ENCODE results near the gene KCNH1.
A peak's percentile ranks its signal among the peaks of the same experiment; 100 is the strongest.

The KCNH1 gene, protein sequence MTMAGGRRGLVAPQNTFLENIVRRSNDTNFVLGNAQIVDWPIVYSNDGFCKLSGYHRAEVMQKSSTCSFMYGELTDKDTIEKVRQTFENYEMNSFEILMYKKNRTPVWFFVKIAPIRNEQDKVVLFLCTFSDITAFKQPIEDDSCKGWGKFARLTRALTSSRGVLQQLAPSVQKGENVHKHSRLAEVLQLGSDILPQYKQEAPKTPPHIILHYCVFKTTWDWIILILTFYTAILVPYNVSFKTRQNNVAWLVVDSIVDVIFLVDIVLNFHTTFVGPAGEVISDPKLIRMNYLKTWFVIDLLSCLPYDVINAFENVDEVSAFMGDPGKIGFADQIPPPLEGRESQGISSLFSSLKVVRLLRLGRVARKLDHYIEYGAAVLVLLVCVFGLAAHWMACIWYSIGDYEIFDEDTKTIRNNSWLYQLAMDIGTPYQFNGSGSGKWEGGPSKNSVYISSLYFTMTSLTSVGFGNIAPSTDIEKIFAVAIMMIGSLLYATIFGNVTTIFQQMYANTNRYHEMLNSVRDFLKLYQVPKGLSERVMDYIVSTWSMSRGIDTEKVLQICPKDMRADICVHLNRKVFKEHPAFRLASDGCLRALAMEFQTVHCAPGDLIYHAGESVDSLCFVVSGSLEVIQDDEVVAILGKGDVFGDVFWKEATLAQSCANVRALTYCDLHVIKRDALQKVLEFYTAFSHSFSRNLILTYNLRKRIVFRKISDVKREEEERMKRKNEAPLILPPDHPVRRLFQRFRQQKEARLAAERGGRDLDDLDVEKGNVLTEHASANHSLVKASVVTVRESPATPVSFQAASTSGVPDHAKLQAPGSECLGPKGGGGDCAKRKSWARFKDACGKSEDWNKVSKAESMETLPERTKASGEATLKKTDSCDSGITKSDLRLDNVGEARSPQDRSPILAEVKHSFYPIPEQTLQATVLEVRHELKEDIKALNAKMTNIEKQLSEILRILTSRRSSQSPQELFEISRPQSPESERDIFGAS

DNA sequence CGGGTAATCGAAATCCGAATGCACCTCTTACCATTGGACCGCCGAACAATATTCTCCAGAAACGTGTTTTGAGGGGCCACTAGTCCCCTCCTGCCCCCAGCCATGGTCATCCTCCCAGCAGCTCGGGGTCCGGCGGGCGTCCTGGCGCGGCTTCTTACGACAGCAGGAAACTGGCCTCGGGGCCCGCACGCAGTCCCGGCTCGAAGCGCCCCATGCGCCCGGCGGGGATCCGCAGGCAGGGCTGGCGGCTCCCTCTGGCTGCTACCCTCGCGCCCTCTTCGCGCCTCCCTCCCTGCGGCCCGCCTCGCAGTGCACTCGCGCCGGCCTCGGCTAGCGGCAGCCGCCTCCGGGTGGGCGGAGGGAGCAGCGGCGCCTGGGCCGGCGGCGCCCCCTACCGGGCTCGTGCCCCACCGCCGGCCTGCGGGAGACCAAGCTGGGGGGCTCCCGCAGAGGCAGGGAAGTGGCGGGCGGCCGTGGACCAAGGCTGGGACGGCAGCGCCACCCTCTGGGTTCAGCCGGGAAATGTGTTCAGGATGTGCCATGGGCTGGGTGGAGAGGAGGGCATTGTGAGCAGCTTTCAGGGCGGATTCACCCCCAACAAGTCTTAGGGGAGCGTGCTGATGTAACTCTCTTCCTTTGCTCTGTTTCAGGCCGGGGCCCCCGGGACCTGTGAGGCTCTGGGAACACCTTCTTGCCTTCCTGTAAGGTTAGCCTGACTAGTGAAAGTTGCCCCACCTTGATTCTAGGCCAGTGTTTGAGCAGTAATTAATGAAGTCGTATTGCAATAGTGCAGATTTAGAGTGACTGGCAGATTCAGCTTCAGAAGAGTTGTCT lies at the start of gene KCNH1:
KCNH1 (minus strand) TSS at position 313 of the 834 bp plus-strand sequence; CDS start at position 110, 203 bp downstream.
- peak; percentile 35 for DNase-seq (ENCODE audit: low read depth)

DNA sequence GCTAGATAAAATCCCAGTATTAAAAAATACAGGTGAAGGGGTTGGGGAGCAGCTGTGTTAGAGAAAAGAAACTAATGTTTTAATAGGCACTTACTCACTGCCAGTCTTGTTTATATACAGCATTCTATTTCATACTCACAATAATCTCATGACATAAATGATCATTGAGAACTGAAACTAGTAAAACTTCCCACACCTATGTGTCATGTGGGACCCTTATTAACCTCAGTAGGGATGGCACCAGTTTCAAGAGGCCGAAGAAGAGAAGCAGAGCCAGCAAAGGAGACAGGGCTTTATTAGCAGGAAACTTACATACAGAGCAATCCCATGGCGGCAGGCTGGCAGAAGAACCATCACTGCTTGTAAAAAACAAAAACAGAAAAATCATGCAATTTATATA lies 48.8 kb upstream of the KCNH1 start:
- no peak for DNase-seq (ENCODE audit: low read depth)

DNA sequence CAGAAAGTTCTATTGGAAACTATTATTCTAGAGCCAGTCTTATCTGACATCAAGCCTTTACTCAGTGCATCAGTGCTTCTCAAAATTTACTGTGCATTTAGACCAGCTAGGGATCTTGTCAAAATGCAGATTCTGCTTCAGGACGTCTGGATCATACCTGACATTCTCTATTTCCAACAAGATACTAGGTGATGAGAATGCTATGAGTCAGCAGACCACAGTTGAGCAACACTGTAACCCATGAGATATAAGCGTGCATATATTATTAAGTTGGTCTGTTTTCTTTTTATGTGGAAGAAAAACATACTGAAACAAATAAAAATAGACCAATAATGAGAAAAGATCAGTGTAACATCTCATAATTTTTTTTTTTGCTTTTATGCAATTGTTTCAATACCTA lies 40.4 kb upstream of the KCNH1 start:
- DNase-seq (ENCODE audit: low read depth): no peak

DNA sequence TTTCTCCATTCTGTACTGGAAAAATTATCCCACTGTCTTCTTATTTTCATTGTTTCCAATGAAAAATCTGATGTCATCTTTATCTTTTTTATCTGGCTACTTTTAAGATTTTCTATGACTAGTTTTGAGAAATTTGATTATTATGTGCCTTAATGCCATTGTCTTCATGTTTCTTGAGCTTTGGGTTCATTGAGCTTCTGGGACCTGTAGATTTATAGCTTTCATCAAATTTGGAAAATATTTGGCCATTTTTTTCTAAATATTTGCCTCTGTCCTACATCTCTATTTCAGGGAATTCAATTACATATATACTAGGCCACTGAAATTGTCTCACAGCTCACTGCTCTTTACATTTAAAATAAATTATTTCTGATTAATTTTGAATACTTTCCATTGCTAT lies 38.7 kb upstream of the KCNH1 start:
- no peak for DNase-seq (ENCODE audit: low read depth)

DNA sequence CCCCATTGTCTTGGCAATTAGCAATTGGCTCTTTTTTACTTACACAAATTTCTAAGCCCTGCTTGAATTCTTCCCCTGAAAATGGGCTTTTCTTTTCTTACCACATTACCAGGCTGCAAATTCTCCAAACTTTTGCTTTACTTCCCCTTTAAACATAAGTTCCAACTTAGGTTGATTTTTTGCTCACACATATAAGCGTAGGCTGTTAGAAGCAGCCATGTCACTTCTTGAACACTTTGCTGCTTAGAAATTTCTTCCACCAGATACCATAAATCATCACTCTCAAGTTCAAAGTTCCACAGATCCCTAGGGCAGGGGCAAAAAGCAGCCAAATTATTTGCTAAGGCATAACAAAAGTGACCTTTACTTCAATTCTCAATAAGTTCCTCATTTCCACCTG lies 35.4 kb upstream of the KCNH1 start:
- no peak for DNase-seq (ENCODE audit: low read depth)

DNA sequence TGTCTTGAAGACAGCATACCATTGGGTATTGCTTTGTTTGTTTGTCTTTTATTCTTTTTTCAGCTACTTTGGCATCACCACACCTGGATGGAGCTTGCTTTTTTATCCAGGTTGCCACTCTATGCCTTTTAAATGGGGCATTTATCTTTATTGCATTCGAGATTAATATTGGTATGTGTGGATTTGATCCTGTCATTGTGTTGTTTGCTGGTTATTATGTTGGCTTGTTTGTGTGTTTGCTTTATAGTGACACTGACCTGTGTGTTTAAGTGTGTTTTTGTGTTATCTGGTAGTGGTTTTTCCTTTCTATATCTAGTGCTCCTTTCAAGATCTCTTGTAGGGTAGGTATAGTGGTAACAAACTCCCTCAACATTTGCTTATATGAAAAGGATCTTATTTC lies 24.9 kb upstream of the KCNH1 start:
- no peak for DNase-seq (ENCODE audit: low read depth)

DNA sequence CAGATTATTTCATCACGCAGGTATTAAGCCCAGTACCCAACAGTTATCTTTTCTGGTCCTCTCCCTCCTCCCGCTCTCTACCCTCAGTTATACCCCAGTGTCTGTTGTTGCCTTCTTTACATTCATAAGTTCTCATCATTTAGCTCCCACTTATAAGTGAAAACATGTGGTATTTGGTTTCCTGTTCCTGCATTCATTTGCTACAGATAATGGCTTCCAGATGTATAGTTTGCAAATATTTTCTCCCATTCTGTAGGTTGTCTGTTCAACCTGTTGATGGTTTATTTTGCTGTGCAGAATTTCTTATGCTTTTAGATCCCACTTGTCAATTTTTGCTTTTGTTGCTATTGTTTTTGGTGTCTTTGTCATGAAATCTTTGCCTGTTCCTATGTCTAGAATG lies 21.1 kb upstream of the KCNH1 start:
- DNase-seq (ENCODE audit: low read depth): no peak

DNA sequence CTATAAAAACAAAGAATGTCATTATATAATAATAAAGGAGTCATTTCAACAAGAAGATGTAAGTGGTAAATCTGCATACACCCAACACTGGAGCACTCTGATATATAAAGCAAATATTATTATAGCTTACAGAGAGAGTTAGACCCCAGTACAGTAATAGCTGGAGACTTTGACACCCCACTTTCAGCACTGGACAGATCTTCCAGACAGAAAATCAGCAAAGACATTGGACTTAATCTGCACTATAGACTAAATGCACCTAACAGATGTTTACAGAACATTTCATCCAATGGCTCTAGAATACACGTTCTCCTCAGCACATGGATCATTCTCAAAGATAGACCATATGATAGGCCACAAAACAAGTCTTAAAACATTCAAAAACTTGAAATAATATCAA lies 20.0 kb upstream of the KCNH1 start:
- no peak for DNase-seq (ENCODE audit: low read depth)

DNA sequence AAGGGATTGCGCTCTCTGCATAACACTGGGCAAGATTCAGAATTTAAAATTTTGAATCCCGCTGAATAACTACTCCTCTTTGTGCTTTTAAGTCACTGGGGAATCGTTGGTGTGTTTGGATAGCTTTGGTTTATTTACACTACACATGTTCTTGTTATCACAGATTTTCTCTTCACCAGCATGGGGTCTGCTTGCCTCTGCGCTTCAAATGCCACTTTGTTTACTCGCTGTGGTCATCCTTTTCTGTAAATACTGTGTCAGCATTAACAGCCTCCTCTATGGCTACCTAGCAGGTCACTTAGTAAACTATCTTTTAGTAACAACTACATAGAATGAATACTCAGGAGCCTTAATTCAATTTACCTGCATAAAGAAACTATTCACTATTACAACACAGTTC lies 14.4 kb upstream of the KCNH1 start:
- no peak for DNase-seq (ENCODE audit: low read depth)

DNA sequence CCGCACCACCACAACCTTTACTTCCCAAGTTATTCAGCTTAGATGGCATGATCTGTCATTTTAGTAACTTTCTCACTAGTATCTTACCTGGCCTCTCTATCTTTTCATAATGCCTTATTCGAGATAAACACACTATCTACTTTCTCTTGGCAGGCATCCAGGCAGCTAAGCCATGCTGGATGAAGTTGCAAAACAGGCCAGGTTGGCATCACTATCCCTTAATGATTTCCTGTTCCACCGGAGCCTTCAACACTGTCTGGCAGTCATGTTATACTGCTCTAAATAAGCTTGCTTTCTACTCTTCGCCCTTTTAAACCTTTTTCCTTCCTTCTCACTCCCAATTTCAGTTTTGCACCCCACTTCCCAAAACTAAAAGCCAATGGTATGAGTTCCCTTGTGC lies 12.0 kb upstream of the KCNH1 start:
- DNase-seq (ENCODE audit: low read depth): no peak

DNA sequence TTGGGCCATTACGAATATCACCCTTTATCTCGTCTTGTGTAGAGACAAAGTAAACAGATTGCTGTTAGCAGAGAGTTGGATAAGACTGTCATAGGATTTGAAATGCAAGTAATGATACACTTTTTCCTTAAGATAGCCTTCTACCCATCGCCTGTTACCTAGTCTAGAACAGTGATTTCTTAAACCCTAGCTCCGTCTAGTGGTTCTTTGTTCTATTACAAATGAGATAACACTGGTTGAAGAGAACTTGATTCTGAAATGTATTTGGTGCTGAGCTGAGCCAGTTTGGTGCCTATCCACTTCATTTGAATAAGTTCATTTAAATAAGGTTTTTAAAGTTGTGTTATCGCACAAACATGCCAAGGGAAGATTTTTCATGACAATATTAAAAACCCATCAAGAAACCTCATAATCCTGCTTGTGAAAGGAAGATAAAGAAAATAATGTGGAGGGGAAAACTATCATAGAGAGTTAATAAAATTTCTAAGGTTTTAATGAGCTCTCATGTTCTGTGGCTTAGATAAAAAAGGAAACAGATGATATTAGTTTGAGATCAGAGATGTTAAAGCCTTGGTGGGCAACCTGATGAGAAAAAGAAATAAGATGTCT lies 1.5 kb upstream of the KCNH1 start:
- DNase-seq (ENCODE audit: low read depth): peak; percentile 39

DNA sequence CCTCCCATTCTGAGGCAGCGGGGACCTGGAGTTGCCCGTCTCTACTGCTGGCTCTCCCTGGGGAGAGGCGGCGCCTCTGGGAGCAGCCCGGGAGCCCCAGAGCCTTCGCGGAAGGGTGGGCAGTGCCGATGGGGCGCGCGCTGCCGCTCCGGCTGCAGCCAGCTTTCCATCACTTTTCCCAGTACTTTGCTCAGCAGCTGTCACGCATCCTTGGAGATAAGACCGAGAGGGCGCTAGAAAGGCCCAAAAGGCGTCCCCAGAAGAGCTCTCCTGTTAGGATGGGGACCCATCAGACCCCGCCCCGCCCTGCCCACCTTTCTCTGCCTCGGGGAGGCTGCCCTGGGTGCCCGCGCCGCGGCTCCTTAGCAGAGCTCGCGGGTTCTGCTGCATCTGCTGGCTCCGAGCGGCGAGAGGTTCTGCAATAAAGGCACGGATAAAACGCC lies 534 bp downstream of the KCNH1 start:
- DNase-seq (ENCODE audit: low read depth): no peak

DNA sequence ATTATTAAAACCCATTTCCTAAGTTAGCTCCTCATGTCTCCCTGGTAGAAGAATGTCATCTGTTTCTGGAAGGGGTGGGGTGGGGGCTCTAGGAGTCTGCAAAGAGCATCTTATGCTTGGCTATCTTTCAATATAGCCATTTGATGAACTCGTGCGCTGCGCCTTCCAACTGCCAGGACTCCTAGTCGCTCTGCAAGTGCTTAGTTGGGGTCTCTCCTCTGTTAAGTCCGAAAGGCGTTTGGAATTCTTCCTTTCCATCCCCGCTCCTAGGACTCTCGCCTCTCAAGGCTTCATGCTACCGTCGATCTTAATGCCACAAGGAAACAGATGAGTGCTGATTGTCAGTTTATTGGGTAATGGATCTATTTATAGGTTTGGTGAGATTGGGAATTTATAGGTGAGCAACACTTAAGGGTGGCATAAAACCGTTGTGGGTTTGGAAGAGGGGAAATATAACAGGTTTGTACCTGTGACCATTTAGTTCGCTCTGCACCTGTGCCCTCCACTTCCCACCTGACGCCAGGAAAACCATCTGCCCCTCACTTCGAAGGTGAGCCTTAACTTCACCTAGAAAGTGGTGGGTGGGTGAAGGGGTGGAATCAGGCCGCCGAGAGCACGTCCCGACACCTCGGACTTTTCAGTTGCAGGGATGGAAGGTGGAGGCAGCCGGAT lies 1.1 kb downstream of the KCNH1 start:
- no peak for DNase-seq (ENCODE audit: low read depth)

DNA sequence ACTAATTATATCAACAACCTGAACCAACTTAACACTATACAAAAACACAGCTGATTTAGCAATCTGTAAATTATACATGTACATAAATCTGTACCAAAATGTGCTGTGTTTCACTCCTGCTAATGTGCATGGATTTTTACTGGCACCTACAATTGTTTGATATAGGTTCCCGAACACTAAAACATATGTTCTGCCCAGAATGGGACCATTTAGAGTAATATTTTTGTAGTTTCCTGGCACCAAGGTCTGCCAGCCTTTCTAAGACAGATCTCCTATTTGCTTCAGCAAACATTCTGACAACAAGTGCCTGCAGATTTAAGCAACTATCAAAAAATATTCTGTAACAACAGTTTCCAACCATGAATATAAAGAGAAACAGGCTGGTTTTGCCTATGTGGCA lies 4.2 kb downstream of the KCNH1 start:
- no peak for DNase-seq (ENCODE audit: low read depth)

DNA sequence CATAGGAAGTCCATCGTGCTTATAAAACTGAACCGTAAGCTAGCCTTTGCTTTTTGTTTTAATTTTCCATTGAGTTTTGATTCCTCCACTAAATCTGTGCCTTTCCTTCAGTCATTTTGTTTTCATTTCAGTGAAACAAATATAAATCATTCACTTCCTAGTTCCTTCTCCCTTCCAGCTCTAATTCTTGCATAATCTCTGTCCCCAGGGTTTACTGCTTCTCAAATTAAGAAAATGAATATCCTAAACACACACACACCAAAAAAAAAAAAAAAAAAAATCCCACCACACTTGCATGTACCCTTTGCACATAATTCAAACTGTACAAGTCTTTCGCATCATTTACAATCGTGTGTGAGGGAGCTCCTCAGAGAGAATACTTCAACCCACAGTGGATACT lies 6.8 kb downstream of the KCNH1 start:
- no peak for DNase-seq (ENCODE audit: low read depth)

DNA sequence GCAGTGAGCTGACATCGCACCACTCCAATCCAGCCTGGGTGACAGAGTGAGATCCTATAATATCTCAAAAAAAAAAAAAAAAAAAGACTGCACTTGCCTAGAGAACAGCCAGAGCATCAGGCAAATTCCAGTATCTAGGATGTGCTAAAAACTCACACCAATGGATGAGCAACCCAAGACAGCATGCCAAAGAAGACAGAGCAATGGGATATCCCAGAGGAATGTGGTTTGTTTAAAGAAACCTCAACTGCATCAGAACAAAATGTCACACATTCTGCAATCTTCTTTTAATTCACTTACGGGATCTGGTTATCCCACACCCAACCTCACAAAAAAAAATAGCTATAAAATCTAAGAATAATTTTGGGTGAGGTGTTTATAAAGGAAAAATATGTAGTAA lies 7.3 kb downstream of the KCNH1 start:
- DNase-seq (ENCODE audit: low read depth): no peak

DNA sequence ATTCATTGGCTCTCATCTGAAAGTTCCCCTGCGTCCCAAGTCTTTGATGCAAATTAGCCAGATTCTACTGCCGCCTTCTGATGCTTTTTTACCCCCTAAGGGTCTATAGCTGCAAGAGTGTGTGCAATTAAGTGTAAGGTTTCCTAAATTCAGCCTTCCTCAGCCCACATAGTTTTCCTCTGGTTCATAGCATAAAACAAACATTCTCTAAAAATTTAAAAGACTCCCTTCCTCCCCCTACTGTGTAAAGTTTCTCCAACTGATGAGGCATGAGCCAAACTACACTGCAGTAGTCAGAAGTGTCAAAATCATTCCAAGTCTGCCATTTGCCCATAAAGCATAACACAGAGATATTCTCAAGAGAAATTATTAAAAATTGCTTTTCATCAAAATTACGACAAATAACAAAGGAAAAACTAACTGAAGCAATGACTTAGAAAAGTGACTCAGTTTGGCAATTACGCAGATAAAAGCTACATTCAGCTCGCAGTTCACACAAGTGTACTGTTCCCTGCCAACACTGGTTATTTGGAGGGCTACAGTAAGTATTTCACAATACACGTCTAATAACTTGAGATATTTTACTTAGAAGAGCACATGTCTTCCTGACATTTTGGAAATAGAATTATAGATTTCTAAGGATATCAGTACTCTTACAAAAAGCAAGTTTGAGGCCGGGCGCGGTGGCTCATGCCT lies 15.4 kb downstream of the KCNH1 start:
- no peak for DNase-seq (ENCODE audit: low read depth)

DNA sequence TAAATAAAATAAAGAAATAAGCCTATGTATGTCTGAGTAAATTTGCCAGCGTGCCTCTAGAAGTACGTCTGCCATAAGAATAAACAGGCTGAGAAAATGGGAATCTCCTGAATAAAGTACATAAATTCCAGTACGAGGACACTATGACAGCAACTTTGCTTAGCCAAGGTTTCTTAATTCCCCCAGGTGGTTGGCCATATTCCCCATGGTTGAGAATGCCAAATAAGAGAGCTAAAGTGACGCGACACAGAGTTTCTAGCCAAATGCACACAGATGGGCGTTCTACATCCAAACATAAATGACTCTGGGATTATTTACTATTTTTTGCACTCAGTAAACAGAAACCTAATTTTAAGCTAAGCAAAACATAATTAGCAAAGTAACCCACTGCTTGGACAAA lies 19.5 kb downstream of the KCNH1 start:
- DNase-seq (ENCODE audit: low read depth): no peak

DNA sequence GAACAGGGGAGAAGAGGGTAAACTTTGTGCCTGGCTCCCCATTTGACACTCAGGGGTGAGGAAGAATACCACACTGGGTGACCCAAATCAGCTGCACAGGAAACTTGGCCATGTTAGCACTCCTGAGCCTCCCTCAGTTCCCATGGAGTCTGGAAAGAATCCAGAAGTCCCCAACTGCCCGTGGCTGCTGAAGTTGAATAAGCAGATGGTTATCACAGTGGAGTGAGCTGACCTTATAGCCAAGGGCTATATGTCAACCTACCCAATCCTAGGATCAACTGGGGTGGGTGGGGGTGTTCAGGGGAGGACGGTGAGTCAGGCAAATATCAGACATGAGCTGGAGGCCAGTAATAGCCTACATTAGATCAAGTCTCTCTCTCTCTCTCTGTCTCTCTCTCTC lies 20.4 kb downstream of the KCNH1 start:
- no peak for DNase-seq (ENCODE audit: low read depth)

DNA sequence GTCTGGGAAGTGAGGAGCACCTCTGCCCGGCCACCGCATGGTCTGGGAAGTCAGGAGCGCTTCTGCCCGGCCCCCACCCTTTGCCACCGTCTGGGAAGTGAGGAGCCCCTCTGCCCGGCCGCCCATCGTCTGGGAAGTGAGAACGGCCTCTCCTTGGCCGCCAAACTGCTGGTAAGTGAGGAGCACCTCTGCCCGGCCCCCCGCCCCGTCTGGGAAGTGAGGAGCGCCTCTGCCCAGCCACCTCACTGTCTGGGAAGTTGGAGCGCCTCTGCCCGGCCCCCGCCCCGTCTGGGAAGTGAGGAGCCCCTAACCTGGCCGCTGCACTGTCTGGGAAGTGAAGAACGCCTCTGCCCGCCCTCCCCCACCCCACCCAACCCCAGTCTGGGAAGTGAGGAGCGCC lies 22.6 kb downstream of the KCNH1 start:
- no peak for DNase-seq (ENCODE audit: low read depth)

DNA sequence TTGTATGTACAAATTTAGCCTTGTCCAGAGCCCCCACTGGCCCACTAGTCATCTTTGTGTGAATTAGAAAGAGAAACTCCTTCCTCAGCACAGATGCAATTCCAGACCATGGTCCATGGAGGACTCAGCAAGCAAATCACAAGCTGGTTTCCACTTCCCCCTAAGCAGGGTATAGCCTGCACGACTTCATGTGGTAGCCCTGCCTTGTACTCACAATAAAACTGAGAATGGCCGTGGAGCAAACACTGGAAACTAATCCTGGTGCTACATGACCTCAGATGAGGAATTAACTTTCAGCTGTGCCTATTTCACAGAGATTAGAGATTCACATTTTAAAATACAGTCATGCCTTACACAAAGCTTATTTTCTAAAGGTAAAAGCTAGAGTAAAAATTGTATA lies 32.5 kb downstream of the KCNH1 start:
- DNase-seq (ENCODE audit: low read depth): no peak

All from fibroblast of the conjunctiva (primary cell).